Endothelial cell of umbilical vein (primary cell): ENCODE data around the gene HSPA6. TPM values are rescaled to one million over a fixed set of nuclear protein-coding genes. Genes with fewer than 3 reads are reported as not detected.

Experiments
- BruUV-seq: library from RNA; stranded (reverse); fragments of 400-500 nt; replicated peaks from 2 replicates; lab custom pipeline; 2021; lab: Mats Ljungman, UMichigan
- CTCF ChIA-PET: fragments of 300-600, 350-600 bp; sonication (Branson Sonifier 250); formaldehyde crosslinking; loops from one replicate; lab custom pipeline; 2021; ENCODE audit warnings: antibody characterized with exemption, inconsistent platforms; lab: Charles Lee
- POLR2A ChIA-PET: fragments of 300-600, 350-600 bp; sonication (Branson Sonifier 250); formaldehyde crosslinking; loops from one replicate; lab custom pipeline; 2021; ENCODE audit warnings: antibody characterized with exemption, inconsistent platforms; lab: Charles Lee
- DNase-seq: peaks from one replicate; pipeline ENCODE4 v3.0.0-alpha.2; 2011; ENCODE audit warnings: low read depth, low spot score
- FAIRE-seq: peaks from 2 replicates; lab custom pipeline; 2011; peaks lifted over from hg19 to GRCh38; lab: Jason Lieb, UNC
- H2AFZ ChIP-seq: 2 replicates; pipeline ENCODE4 v1.6.0; 2012; ENCODE audit warnings: low read depth, low read length, control low read depth, inconsistent platforms
- H3K27ac ChIP-seq: 2 replicates; pipeline ENCODE4 v1.5.1; 2011; ENCODE audit warnings: low read depth, mild to moderate bottlenecking, control low read depth, low read length, moderate library complexity; ENCODE audit not compliant: insufficient read depth
- H3K27me3 ChIP-seq, 2 experiments: 2 replicates each; pipeline versions ENCODE4 v1.6.0 to v1.6.1; 2011; ENCODE audit warnings: low read length in 2 of 2, mixed read lengths in 1 of 2; ENCODE audit not compliant: control insufficient read depth in 2 of 2, insufficient read depth in 2 of 2
- H3K36me3 ChIP-seq, 2 experiments: 2 replicates in 1 of 2; 3 replicates in 1 of 2; pipeline ENCODE4 v1.5.1; 2011; ENCODE audit warnings: low read length in 2 of 2, mild to moderate bottlenecking in 1 of 2, moderate library complexity in 1 of 2; ENCODE audit not compliant: control insufficient read depth in 2 of 2, insufficient read depth in 2 of 2; ENCODE audit errors: extremely low read depth in 1 of 2
- H3K4me1 ChIP-seq: 3 replicates; pipeline ENCODE4 v1.5.1; 2011; ENCODE audit warnings: mild to moderate bottlenecking, low read length; ENCODE audit not compliant: control insufficient read depth, insufficient read depth; ENCODE audit errors: extremely low read depth
- H3K4me2 ChIP-seq: 2 replicates; pipeline ENCODE4 v1.6.1; 2011; ENCODE audit warnings: low read length, control low read depth, mixed read lengths; ENCODE audit not compliant: insufficient read depth
- H3K4me3 ChIP-seq, 3 experiments: fragments of 200-600 bp in 1 of 3; sonication (generic), shearing (Covaris generic) in 1 of 3; replicated peaks in 1 of 3; 2 replicates each; pipeline ENCODE4 v1.5.1; 2011 to 2016; ENCODE audit warnings: control low read depth in 3 of 3, low read length in 3 of 3, mild to moderate bottlenecking in 2 of 3, inconsistent platforms in 1 of 3, low read depth in 1 of 3, moderate library complexity in 1 of 3; ENCODE audit not compliant: insufficient read depth in 1 of 3
- H3K79me2 ChIP-seq: 2 replicates; pipeline ENCODE4 v1.6.0; 2012; ENCODE audit warnings: low read length, inconsistent platforms; ENCODE audit not compliant: control insufficient read depth, insufficient read depth
- H3K9ac ChIP-seq: replicated peaks from 2 replicates; pipeline ENCODE3; 2011; ENCODE audit warnings: low read length, control low read depth; ENCODE audit not compliant: insufficient read depth; ENCODE audit errors: extremely low read depth
- H3K9me1 ChIP-seq: replicated peaks from 3 replicates; pipeline ENCODE4 v1.6.0; 2011; ENCODE audit warnings: mild to moderate bottlenecking, low read length; ENCODE audit not compliant: control insufficient read depth, insufficient read depth; ENCODE audit errors: extremely low read depth
- H3K9me3 ChIP-seq: replicated peaks from 2 replicates; pipeline ENCODE4 v1.5.1; 2012; ENCODE audit warnings: low read length, inconsistent platforms; ENCODE audit not compliant: control insufficient read depth, insufficient read depth
- H4K20me1 ChIP-seq: replicated peaks from 2 replicates; pipeline ENCODE3; 2011; ENCODE audit warnings: mild to moderate bottlenecking, low read length; ENCODE audit not compliant: control insufficient read depth, insufficient read depth; ENCODE audit errors: extremely low read depth
- EZH2 ChIP-seq: IDR thresholded peaks from 2 replicates; pipeline ENCODE4 v1.6.1; 2012; ENCODE audit warnings: borderline replicate concordance, low read depth, mild to moderate bottlenecking, moderate library complexity, low read length, inconsistent platforms; ENCODE audit not compliant: severe bottlenecking
- FOS ChIP-seq: IDR thresholded peaks from 2 replicates; pipeline ENCODE4 v1.6.1; 2011; ENCODE audit warnings: mild to moderate bottlenecking, low read length, moderate library complexity, borderline replicate concordance; ENCODE audit not compliant: insufficient read depth
- GATA2 ChIP-seq: IDR thresholded peaks from 2 replicates; pipeline ENCODE4 v1.7.0; 2011; ENCODE audit warnings: low read depth, mild to moderate bottlenecking, moderate library complexity, mixed read lengths, low read length; ENCODE audit not compliant: insufficient read length, insufficient read depth
- JUN ChIP-seq: IDR thresholded peaks from 2 replicates; pipeline ENCODE4 v1.6.1; 2011; ENCODE audit warnings: borderline replicate concordance, low read depth; ENCODE audit not compliant: insufficient read length, insufficient read depth
- MYC ChIP-seq: IDR thresholded peaks from one replicate; pipeline ENCODE4 v1.6.1; 2011; ENCODE audit warnings: mild to moderate bottlenecking, low read depth, low read length
- POLR2A ChIP-seq: IDR thresholded peaks from 2 replicates; pipeline ENCODE4 v1.6.1; 2012; ENCODE audit warnings: low read depth, mild to moderate bottlenecking, control low read depth, low read length
- POLR2AphosphoS5 ChIP-seq: IDR thresholded peaks from 2 replicates; pipeline ENCODE4 v1.6.1; 2012; ENCODE audit warnings: low read depth, mild to moderate bottlenecking, control low read depth, low read length, moderate library complexity; ENCODE audit not compliant: insufficient read depth
- dilution Hi-C: fragments of 300-500 bp; cut with MboI; formaldehyde crosslinking; loops from one replicate; pipeline ENCODE4 v1.15.0; 2019; ENCODE audit warnings: low sequenced_read_pairs; ENCODE audit not compliant: extremely low pct_ligation_motif_present
- intact Hi-C: fragments of 100-400 bp; cut with micrococcal nuclease; formaldehyde crosslinking; loops from one replicate; pipeline ENCODE4 v1.10.0; 2022
- polyA plus RNA-seq, 4 experiments: library from polyadenylated mRNA; depleted of rRNA in 3 of 4; stranded (reverse) in 3 of 4; unstranded in 1 of 4; fragments of >200 nt; gene quantifications; 2 replicates each; pipeline versions ENCODE4 v1.2.1 to v1.2.3, GENCODE V29; 2011 to 2012; ENCODE audit warnings: missing spikeins in 1 of 4
- total RNA-seq: library from RNA; stranded (reverse); gene quantifications from 2 replicates; pipeline ENCODE4 v1.2.3, GENCODE V29; 2021
- TF ChIP-seq, protein P1 (sequence below), 2 donors: IDR thresholded peaks; 1 replicate in 1 of 2; 2 replicates in 1 of 2; pipeline ENCODE4 v1.5.1; 2011; ENCODE audit warnings: low read length in 2 of 2, mild to moderate bottlenecking in 2 of 2, moderate library complexity in 2 of 2, control low read depth in 1 of 2, inconsistent platforms in 1 of 2, low read depth in 1 of 2; ENCODE audit not compliant: insufficient read depth in 1 of 2; ENCODE audit errors: extremely low read depth in 1 of 2
- TF ChIP-seq, protein P2 (sequence below): IDR thresholded peaks from 2 replicates; pipeline ENCODE4 v1.6.1; 2011; ENCODE audit not compliant: insufficient read depth, insufficient read length

HSPA6 gene
- total and polyA plus RNA-seq, 2 donors (not counting 3 experiments of a cell fraction or from before 2014, with no cell fraction given) = 0.10 to 0.13 TPM

DNA sequence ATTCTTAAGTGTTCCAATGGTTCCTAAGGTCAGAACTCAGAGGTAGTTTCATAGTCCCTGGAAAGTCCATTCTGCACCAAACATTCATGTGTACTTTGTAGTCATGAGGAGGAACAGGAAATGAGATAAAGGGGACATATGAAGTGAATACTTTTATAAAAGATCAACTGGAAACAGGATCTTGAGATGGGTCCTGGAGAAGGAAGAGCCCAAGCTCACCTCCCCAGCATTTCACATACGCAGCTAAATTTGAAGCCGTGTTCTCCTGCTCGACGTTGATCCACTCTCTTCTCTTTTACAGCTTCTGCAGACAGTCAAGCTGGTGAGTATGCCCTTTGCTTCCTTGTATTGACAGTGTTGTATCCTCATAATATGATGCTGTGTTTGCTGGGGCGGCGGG is 18.7 kb upstream of the HSPA6 start:
- H3K4me2 ChIP-seq = no peak overlapping the region
- no peaks in the 10 kb centered on the region for H3K9me3 ChIP-seq
- ChIA-PET POLR2A (no interaction called here), CTCF (interaction anchor here (0.9 kb wide), 1 partner anchor 21 kb away, joined by 5 read pairs; no protein-coding TSS in a partner anchor)
- H2AFZ ChIP-seq = peak overlapping the region; percentile 3
- DNase-seq = no peak
- H3K36me3 ChIP-seq = no peaks in the 10 kb centered on the region
- no peak overlapping the region for H3K4me3 ChIP-seq
- no peak overlapping the region for H3K27ac ChIP-seq
- no peaks in the 10 kb centered on the region for H3K79me2 ChIP-seq
- H4K20me1 ChIP-seq = no peaks in the 10 kb centered on the region
- intact Hi-C loops = no loop called here
- no peaks in the 10 kb centered on the region for H3K27me3 ChIP-seq
- no peak overlapping the region for H3K9ac ChIP-seq
- BruUV-seq = no TSS peak
- FAIRE-seq = no peak
- TF ChIP-seq GATA2 = no peak
- no peak for TF ChIP-seq JUN
- TF ChIP-seq, protein P1, sequence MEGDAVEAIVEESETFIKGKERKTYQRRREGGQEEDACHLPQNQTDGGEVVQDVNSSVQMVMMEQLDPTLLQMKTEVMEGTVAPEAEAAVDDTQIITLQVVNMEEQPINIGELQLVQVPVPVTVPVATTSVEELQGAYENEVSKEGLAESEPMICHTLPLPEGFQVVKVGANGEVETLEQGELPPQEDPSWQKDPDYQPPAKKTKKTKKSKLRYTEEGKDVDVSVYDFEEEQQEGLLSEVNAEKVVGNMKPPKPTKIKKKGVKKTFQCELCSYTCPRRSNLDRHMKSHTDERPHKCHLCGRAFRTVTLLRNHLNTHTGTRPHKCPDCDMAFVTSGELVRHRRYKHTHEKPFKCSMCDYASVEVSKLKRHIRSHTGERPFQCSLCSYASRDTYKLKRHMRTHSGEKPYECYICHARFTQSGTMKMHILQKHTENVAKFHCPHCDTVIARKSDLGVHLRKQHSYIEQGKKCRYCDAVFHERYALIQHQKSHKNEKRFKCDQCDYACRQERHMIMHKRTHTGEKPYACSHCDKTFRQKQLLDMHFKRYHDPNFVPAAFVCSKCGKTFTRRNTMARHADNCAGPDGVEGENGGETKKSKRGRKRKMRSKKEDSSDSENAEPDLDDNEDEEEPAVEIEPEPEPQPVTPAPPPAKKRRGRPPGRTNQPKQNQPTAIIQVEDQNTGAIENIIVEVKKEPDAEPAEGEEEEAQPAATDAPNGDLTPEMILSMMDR (IDR thresholded peaks at IDR 0.05; ENCODE audit: extremely low read depth in 1 of 2, insufficient read depth in 1 of 2, low read depth in 1 of 2, low read length in 2 of 2) = no peak
- TF ChIP-seq MYC = no peak
- no peak for TF ChIP-seq POLR2A
- TF ChIP-seq, protein P2, sequence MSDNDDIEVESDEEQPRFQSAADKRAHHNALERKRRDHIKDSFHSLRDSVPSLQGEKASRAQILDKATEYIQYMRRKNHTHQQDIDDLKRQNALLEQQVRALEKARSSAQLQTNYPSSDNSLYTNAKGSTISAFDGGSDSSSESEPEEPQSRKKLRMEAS = no peak
- TF ChIP-seq POLR2AphosphoS5 = no peak
- no peak for TF ChIP-seq EZH2
- TF ChIP-seq FOS = no peak
- peaks cover 5% of the 10 kb centered on the region for H3K4me1 ChIP-seq
- dilution Hi-C loops = no loop called here
- no peaks in the 10 kb centered on the region for H3K9me1 ChIP-seq
